DMS53 treated with DMSO at 0.1 percent for 48 hours (cell line): ENCODE measurements around the gene SRD5A1.

Source experiments
- DNase-seq: peaks from one replicate; lab custom pipeline; 2025; ENCODE audit not compliant: unreplicated experiment; lab: John Stamatoyannopoulos, UW

Gene SRD5A1

GRCh38 chr5:6723816-6724300, 90.6 kb downstream of the SRD5A1 start:
- no peak for DNase-seq
